Inflammatory macrophage (primary cell): ENCODE data around the gene MCU.
"Not testable (repeated sequence)": the region's sequence is repeated elsewhere in the genome, so short reads cannot be mapped to it uniquely, and the experiment has no call there.

ENCODE experiments used
- DNase-seq, 2 donors: peaks; one replicate each; pipeline ENCODE4 v3.0.0-alpha.2; 2020 to 2022

MCU gene

GRCh38 chr10:72906446-72906845 lies 214.5 kb downstream of the MCU start:
- DNase-seq, result no peak

GRCh38 chr10:72910705-72911104 lies 218.8 kb downstream of the MCU start:
- DNase-seq, result no peak

GRCh38 chr10:72911758-72912157 lies 219.8 kb downstream of the MCU start:
- no peak for DNase-seq

- DNase-seq, result no peak
Observed at GRCh38 chr10:72912736-72913135, 220.8 kb downstream of the MCU start.

DNA sequence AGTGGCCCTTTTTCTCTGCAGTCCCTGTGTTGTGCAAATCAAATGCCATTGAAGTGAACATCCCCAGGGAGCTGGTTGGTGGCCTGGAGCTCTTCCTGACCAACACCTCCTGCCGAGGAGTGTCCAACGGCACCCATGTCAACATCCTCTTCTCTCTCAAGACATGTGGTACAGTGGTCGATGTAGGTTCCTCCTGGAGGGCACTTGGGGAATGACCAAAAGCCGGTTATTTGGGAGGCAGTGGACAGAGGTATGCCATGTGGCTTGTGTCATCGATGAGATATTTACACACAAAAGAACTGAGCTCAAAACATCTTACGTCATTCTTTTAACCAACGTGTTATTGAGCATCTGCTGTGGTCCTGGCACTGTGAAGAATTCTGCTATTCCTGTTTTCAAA lies 221.3 kb downstream of the MCU start:
- DNase-seq, result no peak

- DNase-seq, result not testable (repeated sequence)
Observed at GRCh38 chr10:72917201-72917600, 225.3 kb downstream of the MCU start.

- DNase-seq, result not testable (repeated sequence)
Observed at GRCh38 chr10:72917803-72918332, 225.9 kb downstream of the MCU start.

DNA sequence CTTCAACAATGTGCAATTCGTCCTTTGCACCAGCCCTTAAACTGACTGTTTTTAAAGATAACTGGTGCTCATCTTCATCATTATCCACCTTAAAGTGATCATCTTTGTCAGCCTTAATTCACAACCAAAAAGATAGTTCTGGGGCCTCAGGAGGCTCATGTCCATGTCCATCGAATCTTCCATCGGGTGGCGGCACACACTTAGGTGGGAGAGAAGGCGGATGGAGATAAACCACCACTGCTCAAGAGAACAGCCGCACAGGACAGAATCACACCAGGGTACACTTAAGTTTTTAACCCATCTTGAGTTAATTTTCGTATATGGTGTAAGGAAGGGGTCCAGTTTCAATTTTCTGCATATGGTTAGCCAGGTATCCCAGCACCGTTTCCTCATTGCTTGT lies 226.4 kb downstream of the MCU start:
- DNase-seq, result no peak

GRCh38 chr10:72921147-72921683 lies 229.3 kb downstream of the MCU start:
- DNase-seq, result not testable (repeated sequence)

DNA sequence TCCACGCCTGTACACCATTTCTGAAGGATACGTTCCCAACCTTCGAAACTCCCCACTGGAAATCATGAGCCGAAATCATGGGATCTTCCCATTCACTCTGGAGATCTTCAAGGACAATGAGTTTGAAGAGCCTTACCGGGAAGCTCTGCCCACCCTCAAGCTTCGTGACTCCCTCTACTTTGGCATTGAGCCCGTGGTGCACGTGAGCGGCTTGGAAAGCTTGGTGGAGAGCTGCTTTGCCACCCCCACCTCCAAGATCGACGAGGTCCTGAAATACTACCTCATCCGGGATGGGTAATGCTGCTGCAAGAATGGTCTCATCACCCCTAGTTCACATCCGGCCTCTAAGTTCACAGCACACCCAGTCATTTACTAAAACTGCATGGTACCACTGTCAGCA lies 232.4 kb downstream of the MCU start:
- no peak for DNase-seq

DNA sequence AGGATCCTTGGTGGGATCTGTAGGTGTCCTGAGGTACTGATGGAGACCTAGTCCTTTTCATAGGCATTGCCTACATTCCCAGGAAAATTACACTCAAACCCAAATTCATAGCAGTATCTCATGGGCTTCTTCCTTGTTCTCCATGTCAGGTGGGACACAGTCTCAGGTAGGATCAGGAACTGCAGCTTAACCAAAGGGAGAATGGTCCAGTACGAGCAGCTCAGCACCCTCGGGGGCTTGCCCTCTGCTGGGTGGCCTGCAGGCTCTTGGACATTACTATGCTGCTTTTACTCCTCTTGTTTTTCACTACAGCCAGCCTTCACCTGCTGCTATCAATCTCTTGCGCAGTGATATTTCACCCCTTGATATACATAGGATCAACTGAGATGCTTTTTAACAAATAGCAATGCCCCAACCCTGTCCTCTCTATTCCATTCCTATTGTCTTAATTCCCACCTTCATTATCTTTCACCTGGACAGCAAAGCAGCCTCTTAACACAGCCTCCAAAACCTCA lies 234.1 kb downstream of the MCU start:
- DNase-seq, result no peak

DNA sequence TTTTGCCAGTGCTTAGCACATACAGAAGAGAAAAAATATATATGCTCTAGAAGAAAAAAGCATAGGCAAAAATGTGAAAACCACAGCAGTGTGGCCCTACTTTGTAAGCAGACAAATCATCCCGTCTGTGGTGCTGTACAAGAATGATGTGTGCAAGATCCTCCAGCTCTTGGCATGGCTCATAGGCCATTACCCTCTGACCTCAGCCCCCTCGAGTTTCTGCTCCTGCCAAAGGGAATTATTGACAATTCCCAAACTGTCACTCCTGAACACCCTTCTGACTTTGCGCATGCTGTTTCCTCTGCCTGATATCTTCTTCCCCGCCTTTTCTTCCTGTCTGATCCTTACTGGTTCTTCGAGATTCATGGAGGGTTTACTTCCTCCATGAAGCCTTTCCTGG lies 235.5 kb downstream of the MCU start:
- no peak for DNase-seq

GRCh38 chr10:72928798-72929197 lies 236.9 kb downstream of the MCU start:
- DNase-seq, result no peak

GRCh38 chr10:72930276-72930675 lies 238.3 kb downstream of the MCU start:
- DNase-seq, result no peak

- DNase-seq, result no peak
Observed at GRCh38 chr10:72932259-72933015, 240.5 kb downstream of the MCU start.

- DNase-seq, result peak; percentile 14 to 54
Observed at GRCh38 chr10:72935361-72935760, 243.4 kb downstream of the MCU start.
